ENCODE data around the gene MLYCD.

DNA sequence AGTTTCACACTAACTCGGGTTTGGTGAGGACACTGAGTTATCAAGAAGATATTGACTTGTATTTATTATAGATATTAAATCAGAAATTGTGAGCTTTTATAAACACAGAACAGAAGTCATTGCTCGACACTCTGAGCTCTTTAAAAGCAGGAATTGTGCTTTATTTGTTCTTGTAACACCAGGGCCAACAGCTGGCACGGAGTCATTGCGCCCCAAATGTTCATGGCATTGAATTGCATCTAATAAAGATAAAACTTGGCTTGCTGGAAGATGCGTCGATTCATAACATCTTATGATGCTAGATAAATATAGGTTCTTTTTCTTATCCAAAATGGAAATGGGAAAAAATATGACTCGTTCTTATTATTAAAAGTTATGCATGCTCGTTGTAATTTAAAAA lies 11.8 kb upstream of the MLYCD start:
- no peak for TF ChIP-seq POLR2A (IDR thresholded peaks at IDR 0.05)
- TF ChIP-seq, protein P1, sequence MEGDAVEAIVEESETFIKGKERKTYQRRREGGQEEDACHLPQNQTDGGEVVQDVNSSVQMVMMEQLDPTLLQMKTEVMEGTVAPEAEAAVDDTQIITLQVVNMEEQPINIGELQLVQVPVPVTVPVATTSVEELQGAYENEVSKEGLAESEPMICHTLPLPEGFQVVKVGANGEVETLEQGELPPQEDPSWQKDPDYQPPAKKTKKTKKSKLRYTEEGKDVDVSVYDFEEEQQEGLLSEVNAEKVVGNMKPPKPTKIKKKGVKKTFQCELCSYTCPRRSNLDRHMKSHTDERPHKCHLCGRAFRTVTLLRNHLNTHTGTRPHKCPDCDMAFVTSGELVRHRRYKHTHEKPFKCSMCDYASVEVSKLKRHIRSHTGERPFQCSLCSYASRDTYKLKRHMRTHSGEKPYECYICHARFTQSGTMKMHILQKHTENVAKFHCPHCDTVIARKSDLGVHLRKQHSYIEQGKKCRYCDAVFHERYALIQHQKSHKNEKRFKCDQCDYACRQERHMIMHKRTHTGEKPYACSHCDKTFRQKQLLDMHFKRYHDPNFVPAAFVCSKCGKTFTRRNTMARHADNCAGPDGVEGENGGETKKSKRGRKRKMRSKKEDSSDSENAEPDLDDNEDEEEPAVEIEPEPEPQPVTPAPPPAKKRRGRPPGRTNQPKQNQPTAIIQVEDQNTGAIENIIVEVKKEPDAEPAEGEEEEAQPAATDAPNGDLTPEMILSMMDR (IDR thresholded peaks at IDR 0.05) = peak in 1 of 5 experiments; percentile 26
- no peak for TF ChIP-seq POLR2AphosphoS5 (IDR thresholded peaks at IDR 0.05)
